CD4-positive, alpha-beta T cell treated with Interleukin-12 subunit alpha and Interleukin-12 subunit beta, for 1 hour (primary cell): ENCODE data around the gene GLMN.
A peak's percentile ranks its signal among the peaks of the same experiment; 100 is the strongest.

ENCODE experiments used
- DNase-seq: peaks from one replicate; pipeline ENCODE4 v3.0.0-alpha.2; 2020

The GLMN gene

DNA sequence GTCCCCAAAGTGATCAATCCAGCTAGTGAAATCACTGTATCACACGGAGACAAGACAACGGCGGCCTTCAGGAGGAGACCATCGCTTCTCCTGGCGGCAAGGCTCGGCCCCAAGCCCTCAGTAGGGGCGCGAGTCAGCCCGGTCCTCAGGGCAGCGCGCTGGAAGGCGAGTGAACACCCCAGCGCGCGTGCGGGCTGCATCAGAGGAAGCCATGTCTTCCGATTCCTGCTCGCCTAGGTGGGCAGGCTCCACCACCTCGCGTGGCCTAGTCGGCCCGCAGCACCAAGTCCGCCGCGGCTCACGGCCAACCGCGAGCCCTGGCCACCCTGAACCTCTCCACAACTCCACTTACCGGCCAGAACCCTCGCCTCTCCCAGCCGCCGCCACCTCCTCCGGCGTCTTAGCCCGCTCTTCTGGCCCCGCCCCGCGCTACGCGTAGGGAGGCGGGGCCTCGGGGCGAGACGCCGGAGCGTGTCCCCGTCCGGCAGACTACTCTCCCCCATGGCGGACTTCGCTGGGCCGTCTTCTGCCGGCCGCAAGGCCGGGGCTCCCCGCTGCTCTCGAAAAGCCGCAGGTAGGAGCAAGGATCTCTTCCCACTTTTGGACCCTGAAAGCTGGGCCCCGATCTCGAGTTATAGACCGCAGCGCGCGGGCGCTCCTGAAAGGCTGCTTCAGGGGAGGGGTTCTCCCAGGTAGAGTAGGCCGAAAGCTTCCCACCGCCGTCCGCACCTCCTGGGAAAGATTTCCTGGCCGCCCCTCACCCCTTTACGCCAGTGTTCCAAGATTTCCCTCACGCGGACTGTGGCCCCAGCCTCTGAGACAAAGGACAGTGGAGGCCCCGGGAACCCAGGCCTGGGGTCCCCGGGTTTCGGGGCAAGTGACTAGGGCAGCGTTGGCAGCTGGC, at the start of gene GLMN, which contains the start of gene RPAP2:
TSS of gene GLMN (minus strand) at position 415 of the 904 bp plus-strand sequence. CDS start 988 bp downstream, outside the sequence.
TSS of gene RPAP2 (plus strand) at position 487 of the 904 bp plus-strand sequence. CDS start at position 502, 15 bp downstream.
- DNase-seq: peak; percentile 77

GRCh38 chr1:92346866-92347640, 48.3 kb upstream of the GLMN start:
- no peak for DNase-seq

- DNase-seq: no peak
Measured at GRCh38 chr1:92343061-92343460, 44.3 kb upstream of the GLMN start.

GRCh38 chr1:92342401-92342800, 43.6 kb upstream of the GLMN start:
- no peak for DNase-seq

GRCh38 chr1:92340154-92340553, 41.4 kb upstream of the GLMN start:
- DNase-seq: no peak

- DNase-seq: no peak
Measured at GRCh38 chr1:92333668-92334067, 34.9 kb upstream of the GLMN start.

DNA sequence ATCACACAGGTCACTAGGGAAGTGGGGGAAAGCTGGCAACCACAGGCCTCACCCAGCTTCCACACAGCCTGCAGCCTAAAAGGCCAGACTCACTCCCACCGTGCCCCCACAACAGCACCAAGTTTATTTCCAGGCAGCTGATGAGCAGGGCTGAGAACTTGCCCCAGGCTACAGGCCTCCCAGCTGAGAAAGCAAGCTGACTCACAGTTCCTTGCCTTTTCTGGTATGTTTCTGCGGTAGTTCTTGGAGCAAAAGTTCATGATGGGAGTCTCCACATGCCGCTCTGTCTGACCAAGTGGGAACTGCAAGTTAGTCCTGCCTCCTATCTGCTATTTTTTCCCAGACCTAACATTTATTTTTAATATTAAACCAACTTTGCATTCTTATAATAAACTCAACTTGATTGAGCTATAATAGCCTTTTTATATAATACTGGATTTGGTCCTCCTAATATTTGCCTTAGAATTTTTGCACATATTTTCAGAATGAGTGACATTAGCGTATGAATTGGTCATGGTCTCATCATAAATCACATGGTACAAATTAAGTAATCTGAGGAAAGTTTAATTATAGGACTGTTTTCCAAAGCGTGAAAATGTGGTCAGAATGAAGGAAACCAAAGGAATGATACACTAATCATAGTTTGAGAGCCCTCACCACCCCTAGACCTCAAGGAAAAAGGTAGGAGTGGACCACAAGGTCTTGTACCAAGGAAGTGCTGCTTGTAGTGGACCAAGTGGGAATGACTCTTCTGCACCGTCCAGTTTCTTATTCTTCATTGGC, 30.8 kb upstream of the GLMN start:
- no peak for DNase-seq

GRCh38 chr1:92327794-92328193, 29.0 kb upstream of the GLMN start:
- DNase-seq: no peak

- DNase-seq: no peak
Measured at GRCh38 chr1:92326681-92327080, 27.9 kb upstream of the GLMN start.

DNA sequence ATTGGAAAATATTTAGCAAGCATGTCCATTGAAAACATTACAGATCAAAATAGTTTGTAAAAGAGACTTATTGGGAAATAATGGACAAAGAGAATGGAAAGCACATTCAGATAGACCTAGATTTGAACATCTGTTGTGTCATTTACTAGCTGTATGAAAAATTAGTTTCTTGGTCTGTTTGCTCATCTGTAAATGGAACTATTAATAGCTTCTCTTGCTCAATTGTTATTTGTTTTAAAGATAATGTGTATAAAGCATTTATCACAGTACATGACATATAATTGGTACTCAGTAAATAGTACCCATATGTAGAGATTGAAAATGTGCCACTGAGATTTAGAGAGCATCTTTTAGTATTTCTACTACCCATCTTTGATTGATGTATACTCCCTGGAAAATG, 26.0 kb upstream of the GLMN start:
- DNase-seq: no peak

DNA sequence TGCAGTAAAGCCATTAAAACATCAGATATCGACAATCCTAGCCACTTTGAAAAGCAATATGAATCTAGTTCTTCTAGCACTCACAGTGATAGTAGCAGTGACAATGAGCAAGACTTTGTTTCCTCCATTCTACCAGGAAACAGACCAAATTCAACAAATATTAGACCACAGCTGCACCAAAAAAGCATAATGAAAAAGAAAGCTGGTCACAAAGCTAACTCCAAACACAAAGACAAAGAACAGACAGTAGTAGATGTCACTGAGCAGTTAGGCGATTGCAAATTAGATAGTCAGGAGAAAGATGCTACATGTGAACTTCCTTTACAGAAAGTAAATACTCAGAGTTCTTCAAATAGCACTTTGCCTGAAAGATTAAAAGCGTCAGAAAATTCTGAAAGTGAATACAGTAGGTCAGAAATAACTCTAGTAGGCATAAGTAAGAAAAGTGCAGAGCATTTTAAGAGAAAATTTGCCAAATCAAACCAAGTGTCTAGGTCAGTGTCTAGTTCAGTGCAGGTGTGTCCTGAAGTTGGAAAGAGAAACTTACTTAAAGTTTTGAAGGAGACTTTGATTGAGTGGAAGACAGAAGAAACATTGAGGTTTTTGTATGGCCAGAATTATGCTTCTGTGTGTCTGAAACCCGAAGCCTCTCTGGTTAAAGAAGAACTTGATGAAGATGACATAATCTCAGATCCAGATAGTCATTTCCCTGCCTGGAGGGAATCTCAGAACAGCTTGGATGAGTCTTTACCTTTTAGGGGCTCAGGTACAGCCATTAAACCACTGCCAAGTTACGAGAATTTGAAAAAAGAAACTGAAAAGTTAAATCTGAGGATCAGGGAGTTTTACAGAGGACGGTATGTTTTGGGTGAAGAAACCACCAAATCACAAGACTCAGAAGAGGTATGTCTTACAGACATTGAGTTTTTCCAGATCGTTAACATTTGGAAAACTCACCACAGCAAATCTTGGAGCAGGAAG, 25.0 kb upstream of the GLMN start:
- no peak for DNase-seq

DNA sequence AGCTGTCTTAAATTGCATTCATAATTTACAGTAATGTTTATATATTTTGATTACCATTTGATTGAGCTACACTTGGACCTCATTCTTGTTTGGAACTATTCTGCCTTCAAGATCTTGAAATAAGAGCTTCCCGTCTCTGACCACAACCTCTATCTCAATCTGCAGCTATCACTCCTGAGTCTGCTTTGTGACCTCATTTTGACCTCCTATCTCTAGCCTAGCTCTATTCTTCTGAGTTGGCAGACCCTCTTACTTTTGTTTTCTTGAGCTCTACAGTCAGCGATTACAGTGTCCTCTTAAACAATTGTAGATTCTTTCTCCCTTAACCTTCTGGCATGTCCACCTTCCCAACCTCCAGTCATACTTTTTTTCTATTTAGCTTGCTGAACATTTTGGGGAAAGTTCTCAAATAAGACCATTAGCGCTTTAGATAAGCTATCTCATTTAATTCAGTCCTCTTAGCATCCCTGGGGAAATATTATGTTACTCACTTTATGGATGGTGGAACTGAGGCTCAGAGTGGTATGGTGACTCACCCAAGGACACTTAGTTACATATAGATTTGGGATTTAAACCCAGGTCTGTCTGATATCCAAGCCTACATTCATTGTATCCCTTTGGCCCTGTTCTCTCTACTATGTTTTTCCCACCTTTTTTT, 19.2 kb upstream of the GLMN start:
- peak; percentile 50 for DNase-seq

DNA sequence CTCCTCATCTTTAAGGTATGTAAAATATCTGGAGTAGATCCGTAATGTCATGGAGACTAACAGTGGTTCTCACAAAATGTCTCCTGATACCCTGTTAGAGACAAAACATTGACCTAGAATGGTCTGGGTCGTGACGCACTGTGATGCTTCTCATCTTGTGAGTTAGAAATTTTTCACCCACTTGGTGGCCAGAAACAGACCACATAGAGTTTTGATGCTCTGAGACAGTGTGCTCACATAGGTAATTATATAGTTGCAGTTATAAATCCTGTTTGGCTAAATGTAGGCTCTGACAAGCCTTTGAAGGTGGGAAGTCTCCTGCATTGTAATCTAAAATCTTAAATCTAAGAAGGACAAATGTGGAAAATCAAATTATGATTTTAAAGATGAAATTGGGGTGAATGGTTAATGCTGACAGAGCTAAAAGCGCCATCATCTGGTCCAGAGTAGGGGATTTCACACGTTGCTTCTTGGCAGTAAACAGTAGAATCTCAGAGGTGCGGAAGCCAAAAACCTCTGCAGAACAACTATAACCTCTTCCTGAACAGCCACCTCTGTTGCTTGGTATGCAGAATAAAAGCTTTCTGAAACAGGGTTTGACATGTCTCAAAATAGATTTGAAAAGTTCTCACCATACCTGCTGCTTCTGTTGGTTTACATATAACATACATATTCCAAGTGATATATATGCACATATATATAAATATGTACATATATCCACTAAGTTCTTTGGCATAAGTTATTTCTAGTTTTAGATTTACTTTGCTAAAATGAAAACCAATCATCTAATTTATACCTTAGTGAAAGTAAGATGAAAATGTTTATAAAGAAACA, 17.2 kb upstream of the GLMN start:
- peak; percentile 72 for DNase-seq

GRCh38 chr1:92314024-92314423, 15.2 kb upstream of the GLMN start:
- no peak for DNase-seq

DNA sequence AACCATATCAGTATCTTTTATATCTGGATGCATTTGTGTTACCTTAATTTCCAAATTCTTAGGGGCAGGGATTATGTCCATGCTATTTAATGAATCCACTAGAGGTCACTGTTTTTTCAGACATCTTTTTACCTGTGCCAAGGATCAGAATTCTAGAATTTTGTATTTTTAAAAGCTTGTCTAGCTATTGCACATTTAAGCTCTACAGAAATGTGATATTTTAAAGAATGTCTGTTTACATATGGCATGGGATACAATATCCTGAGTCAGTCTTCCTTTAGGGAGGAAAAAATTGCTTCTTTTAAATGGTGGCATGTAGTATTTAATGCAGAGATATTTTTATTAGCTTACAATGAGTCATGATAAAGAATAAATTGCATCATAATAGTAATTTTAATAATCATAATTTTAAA, 11.4 kb upstream of the GLMN start:
- peak; percentile 58 for DNase-seq

DNA sequence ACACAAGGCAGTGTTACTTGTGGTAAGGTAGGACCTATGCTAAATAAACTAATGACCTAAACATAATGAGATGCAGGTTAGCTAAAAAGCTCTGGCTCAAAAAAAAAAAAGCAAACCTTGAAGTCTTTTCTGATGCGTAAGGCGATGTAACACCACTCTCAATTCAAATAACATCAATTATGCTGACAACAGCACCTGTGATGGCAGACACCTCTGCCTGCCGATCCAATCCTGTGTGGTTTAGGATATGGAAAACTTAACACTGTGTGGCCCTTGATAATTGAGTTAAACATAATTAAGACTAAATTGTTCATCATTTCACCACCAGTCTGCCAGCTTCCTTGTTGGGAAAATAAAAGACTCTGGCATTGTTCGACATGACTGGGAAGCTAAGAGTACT, 9.2 kb upstream of the GLMN start:
- no peak for DNase-seq

- no peak for DNase-seq
Measured at GRCh38 chr1:92306020-92306419, 7.2 kb upstream of the GLMN start.

DNA sequence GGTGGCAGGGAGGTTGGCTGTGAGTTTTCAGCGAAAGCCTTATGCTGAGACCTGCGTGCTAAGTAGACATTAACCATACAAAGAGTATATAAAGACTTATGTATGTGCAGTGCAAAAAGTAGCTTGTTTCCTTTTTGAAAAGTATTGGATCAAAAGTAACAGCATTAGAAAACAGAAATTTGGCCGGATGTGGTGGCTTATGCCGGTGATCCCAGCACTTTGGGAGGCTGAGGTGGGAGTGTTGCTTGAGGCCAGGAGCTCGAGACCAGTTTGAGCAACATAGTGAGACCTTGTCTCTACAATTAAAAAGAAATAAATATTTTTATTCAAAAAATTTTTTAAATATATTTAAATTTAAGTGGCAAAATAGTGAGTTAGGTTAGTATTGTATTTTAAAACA, 2.2 kb upstream of the GLMN start:
- no peak for DNase-seq

DNA sequence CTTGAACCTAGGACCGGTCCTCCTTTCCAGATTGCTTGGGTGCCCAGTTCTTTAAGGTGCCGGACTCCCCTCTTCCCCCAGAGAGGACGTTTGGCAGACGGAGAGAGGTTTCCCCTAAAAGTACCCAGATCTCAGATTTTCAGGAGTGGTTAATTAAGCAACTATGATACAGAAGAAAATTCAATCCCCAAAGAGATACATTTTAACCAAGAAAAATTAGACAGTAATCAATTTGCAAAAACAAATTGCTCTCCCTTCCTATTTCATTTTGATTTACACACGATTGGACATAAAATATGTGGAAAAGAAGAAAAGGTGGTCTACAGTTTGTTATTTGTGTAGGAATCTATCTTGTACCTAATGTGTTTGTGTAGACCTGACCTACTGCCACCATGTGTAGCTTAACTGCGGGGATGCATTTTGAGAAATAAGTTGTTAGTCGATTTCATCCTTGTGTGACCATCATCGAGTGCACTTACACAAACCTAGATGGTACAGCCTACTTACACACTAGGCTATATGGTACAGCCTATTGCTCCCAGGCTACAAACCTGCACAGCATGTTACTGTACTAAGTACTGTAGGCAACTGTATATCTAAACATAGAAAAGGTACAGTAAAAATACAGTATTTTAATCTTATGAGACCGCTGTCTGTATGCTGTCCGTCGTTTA, 827 bp upstream of the GLMN start:
- DNase-seq: no peak

DNA sequence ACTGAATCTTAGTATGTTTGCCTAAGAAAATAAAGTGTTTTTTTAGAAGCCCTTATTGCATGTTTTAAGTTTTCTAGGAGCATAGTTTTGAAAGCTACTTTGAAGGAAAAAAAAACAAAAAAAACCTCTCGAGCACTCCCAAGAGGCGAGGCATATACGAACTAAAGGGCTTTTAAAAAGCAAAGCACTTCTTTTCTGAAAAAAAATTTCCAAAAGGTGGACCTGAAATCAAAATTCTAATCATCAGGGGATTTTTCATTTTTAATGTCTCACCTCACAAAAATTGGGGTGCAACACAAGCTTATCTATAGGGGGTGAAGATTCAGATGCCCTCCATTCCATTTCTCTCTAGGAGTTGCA, 594 bp downstream of the GLMN start:
- no peak for DNase-seq
